AG08395 (cell line): ENCODE results near the gene SFN.
"Not testable (repeated sequence)": the region's sequence is repeated elsewhere in the genome, so short reads cannot be mapped to it uniquely, and the experiment has no call there.

Experiments
- DNase-seq: peaks from one replicate; pipeline ENCODE4 v3.0.0; 2012; ENCODE audit warnings: mixed read lengths, low spot score

SFN gene

GRCh38 chr1:26873097-26873496 is 10.1 kb downstream of the SFN start:
- DNase-seq: not testable (repeated sequence)

GRCh38 chr1:26874896-26875295 is 11.9 kb downstream of the SFN start:
- no peak for DNase-seq

GRCh38 chr1:26877326-26877725 is 14.4 kb downstream of the SFN start:
- no peak for DNase-seq

DNA sequence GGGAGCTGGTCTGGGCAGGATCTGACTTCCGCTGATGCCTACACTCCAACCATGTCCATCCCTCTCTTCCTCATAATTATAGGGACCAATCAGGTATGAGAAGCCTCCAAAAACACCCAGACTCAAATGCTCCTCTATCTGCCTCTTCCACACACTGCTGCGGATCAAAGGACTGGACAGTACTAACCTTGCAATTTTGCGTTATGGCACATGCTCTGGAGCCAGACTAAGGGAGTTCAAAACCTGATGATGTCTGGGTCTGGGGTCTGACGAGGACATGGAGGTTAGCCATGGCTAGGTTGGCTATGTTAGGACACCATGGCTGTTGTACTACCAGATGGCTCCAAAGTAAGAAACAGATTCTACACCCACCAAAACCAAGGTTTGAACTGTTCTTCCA is 16.8 kb downstream of the SFN start:
- DNase-seq: no peak

DNA sequence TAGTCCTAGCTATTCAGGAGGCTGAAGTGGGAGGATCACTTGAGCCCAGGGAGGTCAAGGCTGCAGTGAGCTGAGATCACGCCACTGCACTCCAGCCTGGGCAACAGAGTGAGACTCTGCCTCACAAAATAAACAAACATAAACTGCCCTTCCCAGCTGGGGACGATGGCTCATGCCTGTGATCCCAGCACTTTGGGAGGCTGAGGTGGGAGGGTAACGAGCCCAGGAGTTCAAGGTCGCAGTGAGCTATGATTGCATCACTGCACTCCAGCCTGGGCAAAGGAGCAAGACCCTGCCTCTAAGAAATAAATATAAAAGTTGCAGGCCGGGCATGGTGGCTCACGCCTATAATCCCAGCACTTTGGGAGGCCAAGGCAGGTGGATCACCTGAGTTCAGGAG is 18.7 kb downstream of the SFN start:
- DNase-seq: not testable (repeated sequence)

GRCh38 chr1:26882696-26883463 is 19.9 kb downstream of the SFN start:
- no peak for DNase-seq

GRCh38 chr1:26887125-26887524 is 24.2 kb downstream of the SFN start:
- peak; percentile 44 for DNase-seq

- DNase-seq: no peak
Observed at GRCh38 chr1:26888231-26888630, 25.3 kb downstream of the SFN start.

- peak; percentile 89 for DNase-seq
Observed at GRCh38 chr1:26889551-26890466, 26.9 kb downstream of the SFN start, which contains the start of gene GPN2. GPN2 (minus strand) TSS chr1:26890283; CDS start chr1:26890096, 187 bp downstream.

- DNase-seq: no peak
Observed at GRCh38 chr1:26890467-26890796, 27.5 kb downstream of the SFN start.

DNA sequence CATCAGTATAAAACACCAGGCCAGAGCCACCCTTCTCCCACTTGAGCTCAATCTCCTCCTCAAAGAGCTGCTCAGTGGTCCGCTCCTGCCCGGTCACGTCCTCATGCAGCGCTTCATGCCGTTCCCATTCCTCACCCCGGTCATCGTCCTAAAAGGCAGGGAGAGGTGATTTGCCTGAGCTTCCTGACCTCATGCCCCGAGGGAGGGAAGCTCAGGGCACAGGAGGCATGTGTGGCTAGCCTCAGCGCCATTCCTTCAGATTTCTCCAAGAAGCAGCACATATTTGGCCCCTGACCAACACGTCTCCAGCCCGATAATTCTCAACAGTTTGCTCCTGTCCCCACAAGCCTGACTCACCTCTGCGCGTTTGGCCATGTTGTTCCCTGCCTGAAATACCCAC is 31.3 kb downstream of the SFN start:
- DNase-seq: no peak

- DNase-seq: no peak
Observed at GRCh38 chr1:26897351-26897750, 34.4 kb downstream of the SFN start.

- DNase-seq: peak; percentile 95
Observed at GRCh38 chr1:26900001-26900814, 37.3 kb downstream of the SFN start, which contains the start of gene GPATCH3. GPATCH3 (minus strand) TSS chr1:26900467; CDS start chr1:26900442, 25 bp downstream.

DNA sequence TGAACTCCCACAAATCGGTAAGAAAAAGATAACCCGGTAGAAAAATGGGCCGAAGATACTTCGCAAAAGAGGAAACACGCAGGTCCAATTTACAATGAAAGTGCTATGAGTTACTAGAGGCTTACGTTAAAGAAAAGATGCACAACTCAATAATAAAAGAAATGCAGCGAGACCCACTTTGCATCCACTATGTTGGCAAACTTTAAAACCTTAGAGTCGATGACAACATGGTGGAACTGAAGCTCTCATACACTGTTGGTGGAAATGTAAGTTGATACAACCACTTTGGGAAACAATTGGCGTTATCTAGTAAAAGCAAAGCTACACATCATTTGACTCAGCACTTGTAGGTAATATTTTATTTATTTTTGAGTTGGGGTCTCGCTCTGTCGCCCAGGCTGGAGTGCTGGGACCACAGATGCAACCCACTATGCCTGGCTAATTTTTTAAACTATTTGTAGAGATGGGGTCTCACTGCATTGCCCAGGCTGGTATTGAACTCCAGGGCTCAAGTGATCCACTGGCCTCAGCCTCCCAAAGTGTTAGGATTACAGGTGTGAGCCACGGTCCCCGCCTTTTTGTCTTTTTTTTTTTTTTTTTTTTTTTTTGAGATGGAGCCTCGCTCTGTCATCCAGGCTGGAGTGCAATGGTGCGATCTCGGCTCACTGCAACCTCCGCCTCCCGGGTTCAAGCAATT is 38.0 kb downstream of the SFN start:
- DNase-seq: no peak

GRCh38 chr1:26907071-26907917 is 44.3 kb downstream of the SFN start:
- DNase-seq: peak; percentile 93

DNA sequence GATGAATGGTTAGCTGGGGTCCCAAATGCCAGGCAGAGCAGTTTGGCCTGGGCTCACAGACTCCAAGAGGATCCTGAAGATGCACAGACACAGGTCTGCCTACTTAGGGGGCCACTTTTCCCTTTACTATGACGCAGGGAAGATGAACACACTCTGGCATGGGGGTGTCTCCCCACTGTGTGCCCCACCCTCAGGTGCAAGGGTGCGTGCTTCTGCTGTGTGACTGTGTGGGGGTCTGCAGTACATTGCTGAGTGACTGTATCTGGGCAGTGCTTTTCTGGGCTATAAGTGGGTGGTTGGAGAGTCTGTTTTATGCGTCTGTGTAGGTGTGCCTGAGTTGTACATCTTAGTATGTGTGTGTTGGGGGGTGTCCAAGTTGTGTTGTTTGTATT is 47.0 kb downstream of the SFN start:
- no peak for DNase-seq

GRCh38 chr1:26910343-26911160 is 47.6 kb downstream of the SFN start:
- DNase-seq: no peak

- DNase-seq: no peak
Observed at GRCh38 chr1:26911399-26912146, 48.6 kb downstream of the SFN start.

DNA sequence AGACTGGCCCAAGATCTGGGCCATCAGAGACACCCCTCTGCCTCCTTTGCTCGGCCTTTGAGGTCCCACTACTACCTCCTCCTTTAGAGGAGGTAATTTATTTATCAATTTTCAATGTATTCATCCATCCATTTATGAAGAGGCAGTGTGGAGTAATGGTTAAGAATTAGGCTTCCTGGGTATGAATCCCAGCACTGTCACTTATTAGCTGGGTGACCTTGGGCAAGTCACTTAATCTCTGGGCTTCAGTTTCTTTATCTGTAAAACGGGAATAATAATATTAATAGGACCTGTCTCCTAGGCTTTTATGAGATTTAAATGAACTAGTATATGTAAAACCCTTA is 49.2 kb downstream of the SFN start:
- no peak for DNase-seq
